Spleen (tissue), 11 donors: Measurements from ENCODE around the gene SMAD6. TPM values are rescaled to one million over a fixed set of nuclear protein-coding genes. Genes with fewer than 3 reads are reported as not detected.

Experiments
- DNase-seq: peaks from one replicate; pipeline ENCODE4 v3.0.0-alpha.2; 2020
- H3K27ac ChIP-seq, 8 donors: fragments of 200-600 bp; sonication (generic) in 7 of 8; 1 replicate in 4 of 8; 2 replicates in 4 of 8; pipeline versions ENCODE4 v1.5.0 to v1.8.0; 2016 to 2021; ENCODE audit warnings: inconsistent platforms in 4 of 8, mild to moderate bottlenecking in 4 of 8, moderate library complexity in 1 of 8
- H3K27me3 ChIP-seq, 7 donors: fragments of 200-600 bp; sonication (generic) in 6 of 7; replicated peaks in 1 of 7; 1 replicate in 4 of 7; 2 replicates in 3 of 7; pipeline versions ENCODE4 v1.5.0 to v1.8.0; 2016 to 2021; ENCODE audit warnings: inconsistent platforms in 3 of 7, mild to moderate bottlenecking in 1 of 7
- H3K36me3 ChIP-seq, 6 donors: fragments of 200-600 bp; sonication (generic) in 5 of 6; 1 replicate in 4 of 6; 2 replicates in 2 of 6; pipeline versions ENCODE4 v1.5.0 to v1.8.0; 2016 to 2021; ENCODE audit warnings: inconsistent platforms in 2 of 6
- H3K4me1 ChIP-seq, 6 donors: fragments of 200-600 bp; sonication (generic) in 5 of 6; 1 replicate in 3 of 6; 2 replicates in 3 of 6; pipeline versions ENCODE4 v1.5.0 to v1.8.0; 2016 to 2021; ENCODE audit warnings: inconsistent platforms in 3 of 6
- H3K4me3 ChIP-seq, 8 donors: fragments of 200-600 bp; sonication (generic) in 7 of 8; 1 replicate in 4 of 8; 2 replicates in 4 of 8; pipeline versions ENCODE4 v1.5.0 to v1.8.0; 2016 to 2021; ENCODE audit warnings: inconsistent platforms in 4 of 8, mild to moderate bottlenecking in 4 of 8, moderate library complexity in 2 of 8
- H3K9me3 ChIP-seq, 8 donors: fragments of 200-600 bp; sonication (generic) in 7 of 8; 1 replicate in 4 of 8; 2 replicates in 4 of 8; pipeline versions ENCODE4 v1.5.0 to v1.8.0; 2016 to 2021; ENCODE audit warnings: inconsistent platforms in 4 of 8
- CTCF ChIP-seq, 11 experiments: fragments of 200-600 bp in 7 of 11; fragments of 450-650 bp in 4 of 11; sonication (generic) in 4 of 11; IDR thresholded peaks in 8 of 11; conservative IDR thresholded peaks in 3 of 11; 1 replicate in 7 of 11; 2 replicates in 4 of 11; pipeline versions ENCODE4 v1.4.0 to v1.8.0; 2016 to 2021; ENCODE audit warnings: antibody characterized with exemption in 11 of 11, inconsistent platforms in 4 of 11, mild to moderate bottlenecking in 1 of 11
- POLR2A ChIP-seq, 3 donors: fragments of 450-650 bp; IDR thresholded peaks; one replicate each; pipeline ENCODE4 v1.5.1; 2017; ENCODE audit warnings: antibody characterized with exemption in 3 of 3, mild to moderate bottlenecking in 1 of 3
- POLR2AphosphoS5 ChIP-seq, 3 donors: sonication (generic); formaldehyde crosslinking; IDR thresholded peaks; one replicate each; pipeline ENCODE4 v1.5.1; 2017; ENCODE audit warnings: antibody characterized with exemption in 3 of 3
- WGBS, 5 donors: extraction: QIAGEN DNeasy Blood & Tissue Kit in 3 of 5; methylation state at CpG; one replicate each; pipeline versions ENCODE4 v1.1.5 to v1.1.7; 2013 to 2018; 5-methylcytosine and 5-hydroxymethylcytosine counted together
- intact Hi-C: fragments of 100-400 bp; cut with DNase I; formaldehyde crosslinking; loops from one replicate; pipeline ENCODE4 v1.15.0; 2023; ENCODE audit warnings: low total_unique reads
- polyA plus RNA-seq, 3 donors: library from polyadenylated mRNA; stranded (reverse); fragments of 200-250 nt; gene quantifications; one replicate each; pipeline ENCODE4 v1.2.1, GENCODE V29; 2013
- total RNA-seq, 7 donors: library from RNA; depleted of rRNA in 3 of 7; stranded (reverse); fragments of >200 nt in 3 of 7; fragmentation: NEBNext Ultra II Directional in 4 of 7; extraction: Animal tissue kit (Norgen Biotek cat#: 25700) in 4 of 7; gene quantifications; one replicate each; pipeline versions ENCODE4 v1.1.0 to v1.2.1, GENCODE V29; 2016 to 2021
- donor health status: healthy with polysubstance abuse.
- donor health status: DM: no; HTN: no; CAD: no; lungs with moderate emphysema.
- donor health status: DM: no; HTN: no; CAD: no.
- donor health status: Bipolar disorder and iron deficiency.
- donor health status: healthy.
- donor health status: DM: no; HTN: no; CAD: no.
- donor health status: DM: yes; HTN: yes; CAD: no.

The SMAD6 gene
- total and polyA plus RNA-seq, 10 donors, result 0.72 to 14.0 (median 4.8) TPM

- Histone ChIP-seq H3K27ac (peak overlapping the region in 4 of 8 donors; percentile 9 to 33 (median 24)), H3K4me1 (peaks cover 1 to 54% (median 16%) of the 10 kb centered on the region in 6 donors), H3K9me3 (no peaks in the 10 kb centered on the region), H3K4me3 (peak overlapping the region in 1 of 8 donors; percentile 4), H3K36me3 (no peaks in the 10 kb centered on the region), H3K27me3 (peaks cover 0 to 45% (median 29%) of the 10 kb centered on the region in 7 donors)
- 65 to 83% (median 74%) methylated on average over 15 to 16 of the region's 16 CpGs for WGBS, 5 donors
- intact Hi-C loops, result no loop called here
- no peak for TF ChIP-seq POLR2A (IDR thresholded peaks at IDR 0.05)
- TF ChIP-seq POLR2AphosphoS5 (IDR thresholded peaks at IDR 0.05), result no peak
- no peak for TF ChIP-seq CTCF (IDR thresholded peaks at IDR 0.05 in 8 of 11, conservative IDR thresholded peaks at IDR 0.05 in 3 of 11)
- DNase-seq, result no peak
Observed at GRCh38 chr15:66707310-66708082, 5.5 kb downstream of the SMAD6 start.

GRCh38 chr15:66708389-66708788 lies 6.4 kb downstream of the SMAD6 start:
- peaks cover 0 to 45% (median 7%) of the 10 kb centered on the region in 6 donors for H3K4me1 ChIP-seq
- no peak overlapping the region for H3K27ac ChIP-seq
- no peaks in the 10 kb centered on the region for H3K9me3 ChIP-seq
- no peak overlapping the region for H3K4me3 ChIP-seq
- TF ChIP-seq POLR2A (IDR thresholded peaks at IDR 0.05) (no peak), CTCF (IDR thresholded peaks at IDR 0.05 in 8 of 11, conservative IDR thresholded peaks at IDR 0.05 in 3 of 11) (no peak)
- peaks cover 0 to 36% (median 21%) of the 10 kb centered on the region in 7 donors for H3K27me3 ChIP-seq
- WGBS, 5 donors, result 89 to 96% (median 94%) methylated on average over 7 of the region's 7 CpGs
- DNase-seq, result no peak
- no peaks in the 10 kb centered on the region for H3K36me3 ChIP-seq
- intact Hi-C loops, result no loop called here

- Histone ChIP-seq H3K36me3 (no peaks in the 10 kb centered on the region), H3K4me1 (peaks cover 0 to 43% (median 14%) of the 10 kb centered on the region in 6 donors), H3K4me3 (no peak overlapping the region), H3K27ac (no peak overlapping the region), H3K9me3 (no peaks in the 10 kb centered on the region), H3K27me3 (peaks cover 0 to 21% (median 6%) of the 10 kb centered on the region in 7 donors)
- TF ChIP-seq POLR2A (IDR thresholded peaks at IDR 0.05), result no peak
- no peak for TF ChIP-seq POLR2AphosphoS5 (IDR thresholded peaks at IDR 0.05)
- no peak for TF ChIP-seq CTCF (IDR thresholded peaks at IDR 0.05 in 8 of 11, conservative IDR thresholded peaks at IDR 0.05 in 3 of 11)
- 94 to 98% (median 97%) methylated on average over 5 of the region's 5 CpGs for WGBS, 5 donors
- DNase-seq, result no peak
- intact Hi-C loops, result no loop called here
Observed at GRCh38 chr15:66709884-66710283, 7.8 kb downstream of the SMAD6 start.

- intact Hi-C loops, result no loop called here
- no peaks in the 10 kb centered on the region for H3K9me3 ChIP-seq
- H3K4me3 ChIP-seq, result no peak overlapping the region
- no peak overlapping the region for H3K27ac ChIP-seq
- peaks cover 0 to 8% (median 0%) of the 10 kb centered on the region in 7 donors for H3K27me3 ChIP-seq
- DNase-seq, result no peak
- no peak for TF ChIP-seq CTCF (IDR thresholded peaks at IDR 0.05 in 8 of 11, conservative IDR thresholded peaks at IDR 0.05 in 3 of 11)
- no peak for TF ChIP-seq POLR2AphosphoS5 (IDR thresholded peaks at IDR 0.05)
- TF ChIP-seq POLR2A (IDR thresholded peaks at IDR 0.05), result no peak
- H3K4me1 ChIP-seq, result peaks cover 4 to 49% (median 24%) of the 10 kb centered on the region in 6 donors
- H3K36me3 ChIP-seq, result no peaks in the 10 kb centered on the region
- 35 to 65% (median 54%) methylated on average over 2 of the region's 2 CpGs for WGBS, 5 donors
Observed at GRCh38 chr15:66711260-66711659, 9.2 kb downstream of the SMAD6 start.
